IPS-18a (cell line): ENCODE data around the gene NOL4L.
"Not testable (repeated sequence)": the region's sequence is repeated elsewhere in the genome, so short reads cannot be mapped to it uniquely, and the experiment has no call there.

Experiments used
- H3K27ac ChIP-seq: one replicate; pipeline ENCODE4 v1.5.1; 2013; ENCODE audit warnings: low read length
- H3K27me3 ChIP-seq: one replicate; pipeline ENCODE4 v1.6.1; 2013; ENCODE audit warnings: mild to moderate bottlenecking, low read length; ENCODE audit not compliant: control insufficient read depth, insufficient read depth
- H3K36me3 ChIP-seq: one replicate; pipeline ENCODE4 v1.6.1; 2013; ENCODE audit warnings: low read depth, low read length; ENCODE audit not compliant: control insufficient read depth
- H3K4me1 ChIP-seq: one replicate; pipeline ENCODE4 v1.6.1; 2013; ENCODE audit warnings: low read depth, low read length; ENCODE audit not compliant: control insufficient read depth
- H3K4me3 ChIP-seq: one replicate; pipeline ENCODE4 v1.5.1; 2013; ENCODE audit warnings: low read length
- H3K9ac ChIP-seq: one replicate; pipeline ENCODE4 v1.6.1; 2013; ENCODE audit warnings: mild to moderate bottlenecking, low read length, moderate library complexity
- H3K9me3 ChIP-seq: one replicate; pipeline ENCODE4 v1.6.1; 2013; ENCODE audit warnings: low read depth, low read length; ENCODE audit not compliant: control insufficient read depth

NOL4L gene

GRCh38 chr20:32603046-32603726, 18.1 kb upstream of the NOL4L start:
- Histone ChIP-seq H3K9me3 (no peaks in the 10 kb centered on the region), H3K9ac (no peak overlapping the region), H3K36me3 (no peaks in the 10 kb centered on the region), H3K27ac (no peak overlapping the region), H3K4me1 (peaks cover 9% of the 10 kb centered on the region), H3K4me3 (no peak overlapping the region), H3K27me3 (peaks cover 13% of the 10 kb centered on the region)

- Histone ChIP-seq H3K27me3 (peaks cover 13% of the 10 kb centered on the region), H3K9me3 (no peaks in the 10 kb centered on the region), H3K4me3 (no peak overlapping the region), H3K4me1 (peaks cover 9% of the 10 kb centered on the region), H3K36me3 (no peaks in the 10 kb centered on the region), H3K27ac (no peak overlapping the region), H3K9ac (no peak overlapping the region)
These were observed 17.1 kb upstream of the NOL4L start for GRCh38 chr20:32602273-32602672.

GRCh38 chr20:32600681-32601237, 15.6 kb upstream of the NOL4L start:
- peaks cover 6% of the 10 kb centered on the region for H3K27me3 ChIP-seq
- no peak overlapping the region for H3K27ac ChIP-seq
- no peaks in the 10 kb centered on the region for H3K36me3 ChIP-seq
- H3K4me3 ChIP-seq, result no peak overlapping the region
- H3K9me3 ChIP-seq, result no peaks in the 10 kb centered on the region
- no peak overlapping the region for H3K9ac ChIP-seq
- H3K4me1 ChIP-seq, result peaks cover 7% of the 10 kb centered on the region

GRCh38 chr20:32599783-32600340, 14.7 kb upstream of the NOL4L start:
- H3K9me3 ChIP-seq, result no peaks in the 10 kb centered on the region
- H3K27me3 ChIP-seq, result no peaks in the 10 kb centered on the region
- H3K4me1 ChIP-seq, result no peaks in the 10 kb centered on the region

GRCh38 chr20:32598606-32599005, 13.5 kb upstream of the NOL4L start:
- H3K4me1 ChIP-seq, result no peaks in the 10 kb centered on the region
- H3K27me3 ChIP-seq, result no peaks in the 10 kb centered on the region
- no peak overlapping the region for H3K27ac ChIP-seq
- H3K36me3 ChIP-seq, result no peaks in the 10 kb centered on the region
- no peaks in the 10 kb centered on the region for H3K9me3 ChIP-seq
- H3K9ac ChIP-seq, result no peak overlapping the region
- no peak overlapping the region for H3K4me3 ChIP-seq

More at GRCh38 chr20:32599783-32600340, 14.7 kb upstream of the NOL4L start:
- H3K36me3 ChIP-seq, result no peaks in the 10 kb centered on the region
- H3K4me3 ChIP-seq, result no peak overlapping the region
- no peak overlapping the region for H3K27ac ChIP-seq
- no peak overlapping the region for H3K9ac ChIP-seq

GRCh38 chr20:32597714-32598113, 12.6 kb upstream of the NOL4L start:
- H3K4me1 ChIP-seq, result no peaks in the 10 kb centered on the region
- H3K27me3 ChIP-seq, result no peaks in the 10 kb centered on the region
- no peak overlapping the region for H3K9ac ChIP-seq
- no peak overlapping the region for H3K4me3 ChIP-seq
- no peaks in the 10 kb centered on the region for H3K36me3 ChIP-seq
- H3K27ac ChIP-seq, result no peak overlapping the region
- no peaks in the 10 kb centered on the region for H3K9me3 ChIP-seq

GRCh38 chr20:32596681-32597252, 11.6 kb upstream of the NOL4L start:
- Histone ChIP-seq H3K4me1 (no peaks in the 10 kb centered on the region), H3K9me3 (no peaks in the 10 kb centered on the region), H3K9ac (no peak overlapping the region), H3K27ac (no peak overlapping the region), H3K27me3 (no peaks in the 10 kb centered on the region), H3K36me3 (no peaks in the 10 kb centered on the region), H3K4me3 (no peak overlapping the region)

GRCh38 chr20:32595143-32595542, 10.0 kb upstream of the NOL4L start:
- no peak overlapping the region for H3K9ac ChIP-seq
- no peaks in the 10 kb centered on the region for H3K9me3 ChIP-seq
- H3K27me3 ChIP-seq, result no peaks in the 10 kb centered on the region
- no peak overlapping the region for H3K27ac ChIP-seq
- no peaks in the 10 kb centered on the region for H3K4me1 ChIP-seq
- no peak overlapping the region for H3K4me3 ChIP-seq
- H3K36me3 ChIP-seq, result no peaks in the 10 kb centered on the region

GRCh38 chr20:32594669-32595068, 9.5 kb upstream of the NOL4L start:
- not testable (repeated sequence) for H3K4me3 ChIP-seq, H3K9me3 ChIP-seq, H3K27ac ChIP-seq, H3K27me3 ChIP-seq, H3K9ac ChIP-seq, H3K4me1 ChIP-seq, H3K36me3 ChIP-seq

GRCh38 chr20:32594204-32594603, 9.1 kb upstream of the NOL4L start:
- Histone ChIP-seq H3K9me3 (no peaks in the 10 kb centered on the region), H3K27ac (no peak overlapping the region), H3K27me3 (no peaks in the 10 kb centered on the region), H3K4me1 (no peaks in the 10 kb centered on the region), H3K36me3 (no peaks in the 10 kb centered on the region), H3K9ac (no peak overlapping the region), H3K4me3 (no peak overlapping the region)

GRCh38 chr20:32592616-32593015, 7.5 kb upstream of the NOL4L start:
- H3K36me3 ChIP-seq, H3K4me3 ChIP-seq, H3K27me3 ChIP-seq, H3K27ac ChIP-seq, H3K9ac ChIP-seq, H3K9me3 ChIP-seq, H3K4me1 ChIP-seq: not testable (repeated sequence)

GRCh38 chr20:32592022-32592421, 6.9 kb upstream of the NOL4L start:
- H3K9ac ChIP-seq, result no peak overlapping the region
- no peak overlapping the region for H3K4me3 ChIP-seq
- H3K36me3 ChIP-seq, result no peaks in the 10 kb centered on the region
- H3K27ac ChIP-seq, result no peak overlapping the region
- H3K9me3 ChIP-seq, result no peaks in the 10 kb centered on the region
- no peaks in the 10 kb centered on the region for H3K4me1 ChIP-seq
- H3K27me3 ChIP-seq, result peaks cover 12% of the 10 kb centered on the region
